HL-60 (cell line): ENCODE results near the gene RITA1.
"Not testable (repeated sequence)": the region's sequence is repeated elsewhere in the genome, so short reads cannot be mapped to it uniquely, and the experiment has no call there.

ENCODE experiments used
- DNase-seq, 2 experiments: peaks; one replicate each; pipeline ENCODE4 v3.0.0-alpha.2; 2010 to 2020; ENCODE audit warnings: low read depth in 1 of 2, low spot score in 1 of 2
- H3K27ac ChIP-seq: fragments of 250-450 bp; sonication (Bioruptor Pico); replicated peaks from 2 replicates; pipeline ENCODE4 v1.5.1; 2020; ENCODE audit warnings: mild to moderate bottlenecking, moderate library complexity
- H3K27me3 ChIP-seq: fragments of 250-450 bp; sonication (Bioruptor Pico); 2 replicates; pipeline ENCODE4 v1.5.1; 2021; ENCODE audit warnings: mild to moderate bottlenecking, moderate library complexity; ENCODE audit not compliant: insufficient read depth, poor library complexity, severe bottlenecking
- H3K4me3 ChIP-seq: replicated peaks from 2 replicates; pipeline ENCODE4 v1.5.1; 2011; ENCODE audit warnings: mild to moderate bottlenecking, control low read depth, low read length; ENCODE audit not compliant: insufficient read depth
- GABPA ChIP-seq: IDR thresholded peaks from 2 replicates; pipeline ENCODE4 v1.6.1; 2012; ENCODE audit warnings: low read depth
- POLR2AphosphoS5 ChIP-seq: IDR thresholded peaks from 2 replicates; pipeline ENCODE4 v1.6.1; 2012; ENCODE audit warnings: low read depth
- SPI1 ChIP-seq: IDR thresholded peaks from 2 replicates; pipeline ENCODE4 v1.6.1; 2012; ENCODE audit warnings: low read depth, mild to moderate bottlenecking, borderline replicate concordance
- TF ChIP-seq, protein P1 (sequence below): IDR thresholded peaks from one replicate; pipeline ENCODE4 v1.5.1; 2011; ENCODE audit warnings: low read length, control low read depth, inconsistent platforms; ENCODE audit not compliant: insufficient read depth
- TF ChIP-seq, protein P2 (sequence below): IDR thresholded peaks from 2 replicates; pipeline ENCODE4 v1.6.1; 2012; ENCODE audit warnings: low read depth; ENCODE audit not compliant: insufficient replicate concordance

RITA1 gene

DNA sequence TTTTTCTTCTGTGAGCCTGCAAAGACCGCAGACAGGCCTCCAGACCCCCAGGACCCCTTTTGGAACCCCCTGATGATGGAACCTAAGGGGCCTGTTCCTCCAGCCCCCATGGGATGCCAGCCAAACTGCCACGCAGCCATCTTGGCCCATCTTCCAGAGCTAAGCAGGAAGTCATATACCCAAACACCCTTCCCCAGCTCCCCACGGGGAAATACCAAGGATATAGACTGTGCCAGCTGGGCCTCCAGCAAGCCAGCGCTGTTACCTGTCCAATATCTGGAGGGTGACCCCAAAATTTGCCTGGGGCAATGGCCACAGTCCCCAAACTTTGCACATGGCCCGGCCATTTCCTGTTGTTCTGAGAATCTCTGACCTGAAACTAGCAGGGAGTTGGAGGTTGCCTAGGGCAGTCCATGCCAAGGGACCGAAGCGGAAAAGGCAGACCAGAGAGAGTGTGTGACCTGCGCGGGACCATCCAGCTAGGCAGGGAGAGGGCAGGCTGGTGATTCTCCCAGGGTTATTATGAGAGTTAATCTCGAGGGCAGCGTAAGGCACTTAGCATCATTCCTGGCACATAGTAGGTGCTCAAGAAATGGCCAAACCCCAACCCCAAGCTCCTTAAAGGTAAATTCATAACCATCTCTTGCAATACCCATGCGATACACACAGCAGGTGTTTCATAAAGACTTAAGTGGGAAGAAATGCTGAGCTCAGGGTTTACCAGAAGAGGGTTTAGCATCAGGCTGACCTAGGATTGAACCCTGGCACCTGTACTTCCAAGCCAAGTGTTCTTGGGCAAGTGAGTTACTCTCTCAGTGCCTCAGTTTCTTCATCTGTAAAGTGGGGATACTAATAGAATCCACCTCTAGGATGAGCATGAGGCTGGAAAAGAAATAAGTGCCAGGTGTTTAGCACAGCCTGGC lies 47.4 kb upstream of the RITA1 start:
- H3K27me3 ChIP-seq = no peaks in the 10 kb centered on the region
- H3K4me3 ChIP-seq = no peak overlapping the region
- no peak for DNase-seq
- no peak overlapping the region for H3K27ac ChIP-seq
- TF ChIP-seq SPI1 = no peak
- TF ChIP-seq, protein P1, sequence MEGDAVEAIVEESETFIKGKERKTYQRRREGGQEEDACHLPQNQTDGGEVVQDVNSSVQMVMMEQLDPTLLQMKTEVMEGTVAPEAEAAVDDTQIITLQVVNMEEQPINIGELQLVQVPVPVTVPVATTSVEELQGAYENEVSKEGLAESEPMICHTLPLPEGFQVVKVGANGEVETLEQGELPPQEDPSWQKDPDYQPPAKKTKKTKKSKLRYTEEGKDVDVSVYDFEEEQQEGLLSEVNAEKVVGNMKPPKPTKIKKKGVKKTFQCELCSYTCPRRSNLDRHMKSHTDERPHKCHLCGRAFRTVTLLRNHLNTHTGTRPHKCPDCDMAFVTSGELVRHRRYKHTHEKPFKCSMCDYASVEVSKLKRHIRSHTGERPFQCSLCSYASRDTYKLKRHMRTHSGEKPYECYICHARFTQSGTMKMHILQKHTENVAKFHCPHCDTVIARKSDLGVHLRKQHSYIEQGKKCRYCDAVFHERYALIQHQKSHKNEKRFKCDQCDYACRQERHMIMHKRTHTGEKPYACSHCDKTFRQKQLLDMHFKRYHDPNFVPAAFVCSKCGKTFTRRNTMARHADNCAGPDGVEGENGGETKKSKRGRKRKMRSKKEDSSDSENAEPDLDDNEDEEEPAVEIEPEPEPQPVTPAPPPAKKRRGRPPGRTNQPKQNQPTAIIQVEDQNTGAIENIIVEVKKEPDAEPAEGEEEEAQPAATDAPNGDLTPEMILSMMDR = no peak
- TF ChIP-seq, protein P2, sequence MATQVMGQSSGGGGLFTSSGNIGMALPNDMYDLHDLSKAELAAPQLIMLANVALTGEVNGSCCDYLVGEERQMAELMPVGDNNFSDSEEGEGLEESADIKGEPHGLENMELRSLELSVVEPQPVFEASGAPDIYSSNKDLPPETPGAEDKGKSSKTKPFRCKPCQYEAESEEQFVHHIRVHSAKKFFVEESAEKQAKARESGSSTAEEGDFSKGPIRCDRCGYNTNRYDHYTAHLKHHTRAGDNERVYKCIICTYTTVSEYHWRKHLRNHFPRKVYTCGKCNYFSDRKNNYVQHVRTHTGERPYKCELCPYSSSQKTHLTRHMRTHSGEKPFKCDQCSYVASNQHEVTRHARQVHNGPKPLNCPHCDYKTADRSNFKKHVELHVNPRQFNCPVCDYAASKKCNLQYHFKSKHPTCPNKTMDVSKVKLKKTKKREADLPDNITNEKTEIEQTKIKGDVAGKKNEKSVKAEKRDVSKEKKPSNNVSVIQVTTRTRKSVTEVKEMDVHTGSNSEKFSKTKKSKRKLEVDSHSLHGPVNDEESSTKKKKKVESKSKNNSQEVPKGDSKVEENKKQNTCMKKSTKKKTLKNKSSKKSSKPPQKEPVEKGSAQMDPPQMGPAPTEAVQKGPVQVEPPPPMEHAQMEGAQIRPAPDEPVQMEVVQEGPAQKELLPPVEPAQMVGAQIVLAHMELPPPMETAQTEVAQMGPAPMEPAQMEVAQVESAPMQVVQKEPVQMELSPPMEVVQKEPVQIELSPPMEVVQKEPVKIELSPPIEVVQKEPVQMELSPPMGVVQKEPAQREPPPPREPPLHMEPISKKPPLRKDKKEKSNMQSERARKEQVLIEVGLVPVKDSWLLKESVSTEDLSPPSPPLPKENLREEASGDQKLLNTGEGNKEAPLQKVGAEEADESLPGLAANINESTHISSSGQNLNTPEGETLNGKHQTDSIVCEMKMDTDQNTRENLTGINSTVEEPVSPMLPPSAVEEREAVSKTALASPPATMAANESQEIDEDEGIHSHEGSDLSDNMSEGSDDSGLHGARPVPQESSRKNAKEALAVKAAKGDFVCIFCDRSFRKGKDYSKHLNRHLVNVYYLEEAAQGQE = no peak
- no peak for TF ChIP-seq POLR2AphosphoS5
- no peak for TF ChIP-seq GABPA

DNA sequence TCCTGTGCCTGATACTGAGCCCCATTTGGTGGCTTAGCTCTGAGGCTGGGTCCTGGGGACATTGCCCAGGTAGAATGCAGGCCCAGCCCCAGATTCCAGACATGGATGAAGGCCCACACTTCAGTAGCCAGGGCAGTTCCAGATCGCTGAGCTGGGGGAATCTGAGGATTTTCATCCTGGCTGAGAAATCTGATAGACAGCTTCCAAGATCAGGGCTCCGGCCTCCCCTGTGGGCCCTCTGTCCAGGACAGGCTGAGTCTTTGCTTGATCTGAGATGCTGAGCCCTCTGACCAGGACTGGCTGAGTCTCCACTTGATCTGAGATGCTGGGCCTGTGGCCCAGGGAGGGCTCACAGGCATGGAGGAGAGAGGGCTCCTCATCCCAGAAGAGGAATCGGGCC lies 46.7 kb upstream of the RITA1 start:
- Histone ChIP-seq H3K27me3 (no peaks in the 10 kb centered on the region), H3K4me3 (no peak overlapping the region), H3K27ac (no peak overlapping the region)
- no peak for DNase-seq
- TF ChIP-seq, protein P1 = no peak
- TF ChIP-seq SPI1 (no peak), GABPA (no peak), POLR2AphosphoS5 (no peak)
- TF ChIP-seq, protein P2 = no peak

DNA sequence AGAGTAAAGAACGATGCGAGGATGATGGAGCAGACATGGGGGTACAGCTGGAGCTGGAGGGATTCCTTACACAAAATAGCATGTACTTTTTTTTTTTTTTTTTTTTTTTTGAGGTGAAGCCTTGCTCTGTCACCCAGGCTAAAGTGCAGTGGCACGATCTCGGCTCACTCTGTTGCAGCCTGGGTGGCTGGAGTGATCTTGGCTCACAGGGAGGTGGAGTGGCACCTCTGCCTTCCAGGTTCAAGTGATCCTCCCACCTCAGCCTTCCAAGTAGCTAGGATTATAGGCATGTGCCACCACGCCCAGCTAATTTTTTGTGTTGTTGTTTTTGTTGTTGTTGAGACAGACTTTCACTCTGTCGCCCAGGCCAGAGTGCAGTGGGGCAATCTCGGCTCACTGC lies 44.8 kb upstream of the RITA1 start:
- Histone ChIP-seq H3K27me3 (no peaks in the 10 kb centered on the region), H3K4me3 (no peak overlapping the region), H3K27ac (peak overlapping the region; percentile 97; the same call in 1 of the 2 replicates)
- TF ChIP-seq POLR2AphosphoS5 (no peak), SPI1 (no peak), GABPA (no peak)
- TF ChIP-seq, protein P1 = no peak
- TF ChIP-seq, protein P2 = no peak
- DNase-seq = no peak

DNA sequence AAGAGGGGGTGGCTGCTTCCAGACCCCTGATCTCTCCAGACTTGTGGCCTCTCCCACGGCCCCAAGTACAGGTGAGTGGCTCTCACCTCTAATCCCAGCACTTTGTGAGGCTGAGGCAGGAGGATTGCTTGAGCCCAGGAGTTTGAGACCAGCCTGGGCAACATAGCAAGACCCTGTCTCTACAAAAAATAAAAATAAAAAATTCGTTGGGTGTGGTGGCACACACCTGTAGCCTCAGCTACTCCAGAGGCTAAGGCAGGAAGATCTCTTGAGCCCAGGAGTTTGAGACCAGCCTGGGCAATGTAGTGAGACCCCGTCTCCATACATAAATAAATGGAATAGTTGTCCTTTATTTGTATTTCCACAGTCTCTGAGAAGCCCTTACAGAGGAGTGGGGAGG lies 43.8 kb upstream of the RITA1 start:
- not testable (repeated sequence) for H3K27me3 ChIP-seq, H3K4me3 ChIP-seq, DNase-seq
- peak overlapping the region; percentile 97 for H3K27ac ChIP-seq
